Measurements from ENCODE around the gene PDE11A.
"Not testable (repeated sequence)": the region's sequence is repeated elsewhere in the genome, so short reads cannot be mapped to it uniquely, and the experiment has no call there.

DNA sequence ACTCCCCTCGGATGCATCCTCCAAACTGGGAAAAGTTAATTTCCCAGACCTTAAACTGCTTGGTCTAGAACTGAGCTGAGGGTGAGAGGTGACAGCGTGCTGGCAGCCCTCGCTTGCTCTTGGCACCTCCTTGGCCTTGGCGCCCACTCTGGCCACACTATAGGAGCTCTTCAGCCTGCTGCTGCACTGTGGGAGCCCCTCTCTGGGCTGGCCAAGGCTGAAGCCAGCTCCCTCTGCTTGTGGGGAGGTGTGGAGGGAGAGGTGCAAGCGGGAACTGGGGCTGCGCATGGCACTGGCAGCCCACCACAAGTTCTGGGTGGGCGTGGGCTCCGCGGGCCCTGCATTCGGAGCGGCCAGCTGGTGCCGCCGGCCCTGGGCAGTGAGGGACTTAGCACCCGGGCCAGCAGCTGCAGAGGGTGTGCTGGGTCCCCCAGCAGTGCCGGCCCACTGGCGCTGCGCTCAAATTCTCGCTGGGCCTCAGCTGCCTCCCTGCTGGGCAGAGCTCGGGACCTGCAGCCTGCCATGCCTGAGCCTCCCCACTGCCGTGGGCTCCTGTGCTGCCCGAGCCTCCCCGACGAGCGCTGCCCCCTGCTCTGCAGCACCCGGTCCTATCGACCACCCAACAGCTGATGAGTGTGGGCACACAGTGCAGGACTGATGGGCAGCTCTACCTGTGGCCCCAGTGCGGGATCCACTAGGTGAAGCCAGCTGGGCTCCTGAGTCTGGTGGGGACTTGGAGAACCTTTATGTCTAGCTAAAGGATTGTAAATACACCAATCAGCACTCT, 237.0 kb downstream of the PDE11A start:
- TF ChIP-seq, protein P1, sequence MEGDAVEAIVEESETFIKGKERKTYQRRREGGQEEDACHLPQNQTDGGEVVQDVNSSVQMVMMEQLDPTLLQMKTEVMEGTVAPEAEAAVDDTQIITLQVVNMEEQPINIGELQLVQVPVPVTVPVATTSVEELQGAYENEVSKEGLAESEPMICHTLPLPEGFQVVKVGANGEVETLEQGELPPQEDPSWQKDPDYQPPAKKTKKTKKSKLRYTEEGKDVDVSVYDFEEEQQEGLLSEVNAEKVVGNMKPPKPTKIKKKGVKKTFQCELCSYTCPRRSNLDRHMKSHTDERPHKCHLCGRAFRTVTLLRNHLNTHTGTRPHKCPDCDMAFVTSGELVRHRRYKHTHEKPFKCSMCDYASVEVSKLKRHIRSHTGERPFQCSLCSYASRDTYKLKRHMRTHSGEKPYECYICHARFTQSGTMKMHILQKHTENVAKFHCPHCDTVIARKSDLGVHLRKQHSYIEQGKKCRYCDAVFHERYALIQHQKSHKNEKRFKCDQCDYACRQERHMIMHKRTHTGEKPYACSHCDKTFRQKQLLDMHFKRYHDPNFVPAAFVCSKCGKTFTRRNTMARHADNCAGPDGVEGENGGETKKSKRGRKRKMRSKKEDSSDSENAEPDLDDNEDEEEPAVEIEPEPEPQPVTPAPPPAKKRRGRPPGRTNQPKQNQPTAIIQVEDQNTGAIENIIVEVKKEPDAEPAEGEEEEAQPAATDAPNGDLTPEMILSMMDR (IDR thresholded peaks at IDR 0.05), result not testable (repeated sequence)
- TF ChIP-seq POLR2A (IDR thresholded peaks at IDR 0.05), result not testable (repeated sequence)

Measured in uterus (tissue), 2 donors.